Vagina (tissue), 2 donors: Measurements from ENCODE around the gene TIGAR. TPM values are rescaled to one million over a fixed set of nuclear protein-coding genes. Genes with fewer than 3 reads are reported as not detected.

ENCODE experiments used
- DNase-seq, 2 donors: peaks; one replicate each; pipeline ENCODE4 v3.0.0-alpha.2; 2017; ENCODE audit errors: extremely low spot score in 2 of 2
- H3K27ac ChIP-seq: fragments of 200-600 bp; sonication (generic); one replicate; pipeline ENCODE4 v1.5.1; 2019
- H3K27me3 ChIP-seq: fragments of 200-600 bp; sonication (generic); one replicate; pipeline ENCODE4 v1.5.1; 2019
- H3K36me3 ChIP-seq, 2 donors: fragments of 200-600 bp; sonication (generic); one replicate each; pipeline ENCODE4 v1.5.1; 2017 to 2019
- H3K4me1 ChIP-seq: fragments of 200-600 bp; sonication (generic); one replicate; pipeline ENCODE4 v1.5.1; 2019
- H3K4me3 ChIP-seq, 2 donors: fragments of 200-600 bp; sonication (generic); 1 replicate in 1 of 2; 2 replicates in 1 of 2; pipeline ENCODE4 v1.5.1; 2016 to 2019
- H3K9me3 ChIP-seq: fragments of 200-600 bp; sonication (generic); one replicate; pipeline ENCODE4 v1.5.1; 2019
- CTCF ChIP-seq, 3 experiments: fragments of 450-650 bp in 2 of 3; fragments of 200-600 bp in 1 of 3; sonication (generic) in 1 of 3; IDR thresholded peaks; one replicate each; pipeline ENCODE4 v1.5.1; 2017 to 2019; ENCODE audit warnings: antibody characterized with exemption in 3 of 3, mild to moderate bottlenecking in 2 of 3, moderate library complexity in 2 of 3
- POLR2A ChIP-seq, 2 donors: fragments of 450-650 bp; IDR thresholded peaks; one replicate each; pipeline ENCODE4 v1.6.1; 2017; ENCODE audit warnings: antibody characterized with exemption in 2 of 2, mild to moderate bottlenecking in 2 of 2, moderate library complexity in 2 of 2
- POLR2AphosphoS5 ChIP-seq, 2 donors: sonication (generic); formaldehyde crosslinking; IDR thresholded peaks; one replicate each; pipeline ENCODE4 v1.9.0; 2017; ENCODE audit warnings: antibody characterized with exemption in 2 of 2, mild to moderate bottlenecking in 2 of 2, low read depth in 1 of 2; ENCODE audit not compliant: insufficient read depth in 1 of 2
- intact Hi-C: fragments of 100-400 bp; cut with DNase I; formaldehyde crosslinking; loops from one replicate; pipeline ENCODE4 v1.15.1; 2023
- total RNA-seq: library from RNA; depleted of rRNA; stranded (reverse); fragments of >200 nt; gene quantifications from one replicate; pipeline ENCODE4 v1.2.3, GENCODE V29; 2016

TIGAR gene
- total RNA-seq, 1 donor from 2014 or later: 0.98 TPM

- no peaks in the 10 kb centered on the region for H3K36me3 ChIP-seq
- no peak overlapping the region for H3K4me3 ChIP-seq
- intact Hi-C loops: no loop called here
Observed at GRCh38 chr12:4353785-4354208, 32.8 kb downstream of the TIGAR start.

GRCh38 chr12:4355156-4356040 lies 34.4 kb downstream of the TIGAR start:
- Histone ChIP-seq H3K9me3 (no peaks in the 10 kb centered on the region), H3K27ac (no peak overlapping the region), H3K4me1 (no peaks in the 10 kb centered on the region), H3K36me3 (no peaks in the 10 kb centered on the region), H3K27me3 (no peaks in the 10 kb centered on the region), H3K4me3 (no peak overlapping the region)
- no peak for DNase-seq
- TF ChIP-seq POLR2A (IDR thresholded peaks at IDR 0.05) (no peak), POLR2AphosphoS5 (IDR thresholded peaks at IDR 0.05; ENCODE audit: insufficient read depth in 1 of 2, low read depth in 1 of 2) (no peak), CTCF (IDR thresholded peaks at IDR 0.05) (no peak)
- intact Hi-C loops: no loop called here

More at GRCh38 chr12:4353785-4354208, 32.8 kb downstream of the TIGAR start:
- TF ChIP-seq CTCF (IDR thresholded peaks at IDR 0.05) (no peak), POLR2A (IDR thresholded peaks at IDR 0.05) (no peak), POLR2AphosphoS5 (IDR thresholded peaks at IDR 0.05; ENCODE audit: insufficient read depth in 1 of 2, low read depth in 1 of 2) (no peak)
- no peak for DNase-seq
- Histone ChIP-seq H3K27me3 (no peaks in the 10 kb centered on the region), H3K9me3 (no peaks in the 10 kb centered on the region), H3K27ac (no peak overlapping the region), H3K4me1 (no peaks in the 10 kb centered on the region)

- Histone ChIP-seq H3K27ac (no peak overlapping the region), H3K27me3 (no peaks in the 10 kb centered on the region), H3K4me3 (no peak overlapping the region), H3K9me3 (no peaks in the 10 kb centered on the region), H3K4me1 (no peaks in the 10 kb centered on the region), H3K36me3 (no peaks in the 10 kb centered on the region)
- no peak for DNase-seq
- intact Hi-C loops: no loop called here
- TF ChIP-seq POLR2A (IDR thresholded peaks at IDR 0.05) (no peak), CTCF (IDR thresholded peaks at IDR 0.05) (no peak), POLR2AphosphoS5 (IDR thresholded peaks at IDR 0.05; ENCODE audit: insufficient read depth in 1 of 2, low read depth in 1 of 2) (no peak)
Observed at GRCh38 chr12:4356041-4356327, 35.0 kb downstream of the TIGAR start.

- Histone ChIP-seq H3K4me3 (no peak overlapping the region), H3K4me1 (no peaks in the 10 kb centered on the region), H3K27ac (no peak overlapping the region), H3K36me3 (no peaks in the 10 kb centered on the region), H3K9me3 (no peaks in the 10 kb centered on the region), H3K27me3 (no peaks in the 10 kb centered on the region)
- TF ChIP-seq POLR2A (IDR thresholded peaks at IDR 0.05): no peak
- no peak for TF ChIP-seq CTCF (IDR thresholded peaks at IDR 0.05)
- intact Hi-C loops: no loop called here
- no peak for DNase-seq
Observed at GRCh38 chr12:4366090-4366489, 45.1 kb downstream of the TIGAR start.

GRCh38 chr12:4369548-4369947 lies 48.5 kb downstream of the TIGAR start:
- no peaks in the 10 kb centered on the region for H3K36me3 ChIP-seq
- no peak overlapping the region for H3K4me3 ChIP-seq
- H3K27me3 ChIP-seq: no peaks in the 10 kb centered on the region
- intact Hi-C loops: no loop called here
- H3K9me3 ChIP-seq: no peaks in the 10 kb centered on the region
- no peak for DNase-seq
- no peaks in the 10 kb centered on the region for H3K4me1 ChIP-seq
- TF ChIP-seq CTCF (IDR thresholded peaks at IDR 0.05): no peak
- no peak overlapping the region for H3K27ac ChIP-seq
